Ovary (tissue), 3 donors: ENCODE data around the gene PDZRN3.

Experiments used
- CTCF ChIP-seq, 3 donors: fragments of 450-650 bp in 2 of 3; fragments of 200-600 bp in 1 of 3; IDR thresholded peaks; one replicate each; pipeline versions ENCODE4 v1.5.1 to v1.8.0; 2016 to 2022; ENCODE audit warnings: antibody characterized with exemption in 3 of 3, mild to moderate bottlenecking in 1 of 3
- EP300 ChIP-seq: sonication (generic); formaldehyde crosslinking; IDR thresholded peaks from one replicate; pipeline ENCODE4 v1.6.1; 2017; ENCODE audit warnings: antibody characterized with exemption
- POLR2A ChIP-seq: fragments of 450-650 bp; IDR thresholded peaks from one replicate; pipeline ENCODE4 v1.6.1; 2017; ENCODE audit warnings: antibody characterized with exemption, mild to moderate bottlenecking, moderate library complexity
- donor health status: DM: no; HTN: no; CAD: no.

DNA sequence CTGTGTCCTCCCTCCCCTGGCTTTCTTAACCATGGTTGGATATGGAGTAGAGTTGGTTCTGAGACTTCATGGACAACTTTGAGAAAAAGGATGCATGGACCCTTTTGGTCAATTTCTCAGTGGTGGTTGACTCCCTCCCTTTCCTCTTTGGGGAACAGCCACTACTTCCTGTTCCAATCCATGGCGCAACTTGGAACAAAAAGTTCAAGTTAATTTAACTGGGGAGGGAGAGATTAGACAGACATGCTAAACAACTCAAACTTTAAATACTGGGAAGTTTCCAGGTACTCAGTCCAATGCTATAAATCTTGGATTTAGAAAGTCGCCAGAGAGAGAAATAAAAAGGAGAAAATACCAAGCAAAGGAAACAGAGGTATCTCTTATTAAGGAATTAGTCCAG, 202.2 kb downstream of the PDZRN3 start:
- TF ChIP-seq CTCF (IDR thresholded peaks at IDR 0.05) (no peak), POLR2A (no peak), EP300 (peak; percentile 39)
